Skin of body (tissue), 2 donors: ENCODE results near the gene IL17RA. TPM values are rescaled to one million over a fixed set of nuclear protein-coding genes. Genes with fewer than 3 reads are reported as not detected.

ENCODE experiments used
- DNase-seq: peaks from one replicate; lab custom pipeline; 2025; lab: John Stamatoyannopoulos, UW
- total RNA-seq: library from RNA; depleted of rRNA; stranded (reverse); fragments of >200 nt; gene quantifications from one replicate; pipeline ENCODE4 v1.2.3, GENCODE V29; 2014

Gene IL17RA
- total RNA-seq, 1 donor from 2014 or later = 5.3 TPM

GRCh38 chr22:17106161-17106784 lies 21.5 kb downstream of the IL17RA start:
- no peak for DNase-seq

GRCh38 chr22:17106785-17107546 lies 22.2 kb downstream of the IL17RA start:
- no peak for DNase-seq

GRCh38 chr22:17107547-17107810 lies 22.7 kb downstream of the IL17RA start:
- DNase-seq = no peak

GRCh38 chr22:17108256-17109112 lies 23.7 kb downstream of the IL17RA start:
- no peak for DNase-seq

GRCh38 chr22:17109113-17109865 lies 24.5 kb downstream of the IL17RA start:
- no peak for DNase-seq

- no peak for DNase-seq
Observed at GRCh38 chr22:17109976-17110375, 25.2 kb downstream of the IL17RA start.

- DNase-seq = no peak
Observed at GRCh38 chr22:17110791-17111550, 26.2 kb downstream of the IL17RA start.

GRCh38 chr22:17112491-17113042 lies 27.8 kb downstream of the IL17RA start:
- DNase-seq = no peak

- DNase-seq = no peak
Observed at GRCh38 chr22:17113600-17113999, 28.8 kb downstream of the IL17RA start.

- DNase-seq = no peak
Observed at GRCh38 chr22:17114173-17114897, 29.5 kb downstream of the IL17RA start.

GRCh38 chr22:17114898-17115235 lies 30.1 kb downstream of the IL17RA start:
- DNase-seq = no peak

- DNase-seq = no peak
Observed at GRCh38 chr22:17115236-17115635, 30.4 kb downstream of the IL17RA start.

- no peak for DNase-seq
Observed at GRCh38 chr22:17115945-17116565, 31.3 kb downstream of the IL17RA start.

- no peak for DNase-seq
Observed at GRCh38 chr22:17116572-17117330, 32.0 kb downstream of the IL17RA start.

- no peak for DNase-seq
Observed at GRCh38 chr22:17117400-17117799, 32.6 kb downstream of the IL17RA start.

GRCh38 chr22:17117890-17118289 lies 33.1 kb downstream of the IL17RA start:
- DNase-seq = no peak

- no peak for DNase-seq
Observed at GRCh38 chr22:17118342-17118741, 33.5 kb downstream of the IL17RA start.

GRCh38 chr22:17119481-17120202 lies 34.8 kb downstream of the IL17RA start:
- no peak for DNase-seq
